Liver (tissue), 3 donors: ENCODE data around the gene NPEPL1.

Experiments used
- EGR1 ChIP-seq, 2 donors: IDR thresholded peaks; 2 replicates each; pipeline ENCODE4 v1.6.1; 2016 to 2018; ENCODE audit warnings: antibody characterized with exemption in 2 of 2, low read depth in 2 of 2
- FOXA1 ChIP-seq: IDR thresholded peaks from 2 replicates; pipeline ENCODE4 v1.6.1; 2016; ENCODE audit warnings: antibody characterized with exemption
- GABPA ChIP-seq, 2 donors: IDR thresholded peaks in 1 of 2; conservative IDR thresholded peaks in 1 of 2; 2 replicates each; pipeline ENCODE4 v1.6.1; 2016; ENCODE audit warnings: antibody characterized with exemption in 2 of 2, mild to moderate bottlenecking in 1 of 2, moderate library complexity in 1 of 2
- HNF4G ChIP-seq: IDR thresholded peaks from 2 replicates; pipeline ENCODE4 v1.6.1; 2016; ENCODE audit warnings: antibody characterized with exemption
- JUND ChIP-seq, 2 donors: IDR thresholded peaks; 2 replicates each; pipeline ENCODE4 v1.6.1; 2016; ENCODE audit warnings: antibody characterized with exemption in 2 of 2
- RAD21 ChIP-seq, 2 donors: IDR thresholded peaks; 2 replicates each; pipeline ENCODE4 v1.6.1; 2016; ENCODE audit warnings: antibody characterized with exemption in 2 of 2, mild to moderate bottlenecking in 2 of 2
- TAF1 ChIP-seq: conservative IDR thresholded peaks from 2 replicates; pipeline ENCODE4 v1.6.1; 2016; ENCODE audit warnings: antibody characterized with exemption, mild to moderate bottlenecking
- YY1 ChIP-seq: IDR thresholded peaks from 2 replicates; pipeline ENCODE4 v1.6.1; 2016; ENCODE audit warnings: antibody characterized with exemption, mild to moderate bottlenecking
- TF ChIP-seq, protein P1 (sequence below): IDR thresholded peaks from 2 replicates; pipeline ENCODE4 v1.6.1; 2016; ENCODE audit warnings: antibody characterized with exemption, mild to moderate bottlenecking
- TF ChIP-seq, protein P2 (sequence below): IDR thresholded peaks from 2 replicates; pipeline ENCODE4 v1.6.1; 2016; ENCODE audit warnings: antibody characterized with exemption
- TF ChIP-seq, protein P3 (sequence below): fragments of 150-350 bp; IDR thresholded peaks from 2 replicates; pipeline ENCODE4 v1.5.1; 2017; ENCODE audit warnings: improper control_type of control experiment, low read depth, low read length; ENCODE audit not compliant: missing input control
- TF ChIP-seq, protein P4 (sequence below): IDR thresholded peaks from 2 replicates; pipeline ENCODE4 v1.6.1; 2016; ENCODE audit warnings: antibody characterized with exemption
- TF ChIP-seq, protein P5 (sequence below): IDR thresholded peaks from 2 replicates; pipeline ENCODE4 v1.6.1; 2016; ENCODE audit warnings: antibody characterized with exemption
- donor health status: healthy.
- donor health status: healthy.

DNA sequence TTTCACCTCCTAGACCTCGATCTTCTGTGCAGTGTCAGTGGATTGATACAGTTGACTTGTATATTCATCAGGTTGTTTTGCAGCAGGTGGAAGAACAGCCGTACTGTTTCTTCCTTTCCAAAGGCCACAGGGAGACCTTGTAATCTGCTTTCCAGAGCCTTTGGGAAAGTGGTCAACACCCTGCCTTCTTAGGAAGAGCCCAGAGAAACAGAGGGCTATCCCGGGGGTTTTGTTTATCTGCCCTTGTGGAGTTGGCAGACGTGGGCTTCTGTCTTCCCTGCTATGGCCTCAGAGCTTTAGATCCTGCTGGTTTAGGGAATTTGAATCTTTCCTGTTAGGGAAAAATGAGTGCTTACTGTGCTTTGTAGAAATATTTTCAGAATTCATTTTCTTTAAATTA lies 21.9 kb upstream of the NPEPL1 start:
- TF ChIP-seq, protein P1, sequence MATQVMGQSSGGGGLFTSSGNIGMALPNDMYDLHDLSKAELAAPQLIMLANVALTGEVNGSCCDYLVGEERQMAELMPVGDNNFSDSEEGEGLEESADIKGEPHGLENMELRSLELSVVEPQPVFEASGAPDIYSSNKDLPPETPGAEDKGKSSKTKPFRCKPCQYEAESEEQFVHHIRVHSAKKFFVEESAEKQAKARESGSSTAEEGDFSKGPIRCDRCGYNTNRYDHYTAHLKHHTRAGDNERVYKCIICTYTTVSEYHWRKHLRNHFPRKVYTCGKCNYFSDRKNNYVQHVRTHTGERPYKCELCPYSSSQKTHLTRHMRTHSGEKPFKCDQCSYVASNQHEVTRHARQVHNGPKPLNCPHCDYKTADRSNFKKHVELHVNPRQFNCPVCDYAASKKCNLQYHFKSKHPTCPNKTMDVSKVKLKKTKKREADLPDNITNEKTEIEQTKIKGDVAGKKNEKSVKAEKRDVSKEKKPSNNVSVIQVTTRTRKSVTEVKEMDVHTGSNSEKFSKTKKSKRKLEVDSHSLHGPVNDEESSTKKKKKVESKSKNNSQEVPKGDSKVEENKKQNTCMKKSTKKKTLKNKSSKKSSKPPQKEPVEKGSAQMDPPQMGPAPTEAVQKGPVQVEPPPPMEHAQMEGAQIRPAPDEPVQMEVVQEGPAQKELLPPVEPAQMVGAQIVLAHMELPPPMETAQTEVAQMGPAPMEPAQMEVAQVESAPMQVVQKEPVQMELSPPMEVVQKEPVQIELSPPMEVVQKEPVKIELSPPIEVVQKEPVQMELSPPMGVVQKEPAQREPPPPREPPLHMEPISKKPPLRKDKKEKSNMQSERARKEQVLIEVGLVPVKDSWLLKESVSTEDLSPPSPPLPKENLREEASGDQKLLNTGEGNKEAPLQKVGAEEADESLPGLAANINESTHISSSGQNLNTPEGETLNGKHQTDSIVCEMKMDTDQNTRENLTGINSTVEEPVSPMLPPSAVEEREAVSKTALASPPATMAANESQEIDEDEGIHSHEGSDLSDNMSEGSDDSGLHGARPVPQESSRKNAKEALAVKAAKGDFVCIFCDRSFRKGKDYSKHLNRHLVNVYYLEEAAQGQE = no peak
- TF ChIP-seq, protein P2, sequence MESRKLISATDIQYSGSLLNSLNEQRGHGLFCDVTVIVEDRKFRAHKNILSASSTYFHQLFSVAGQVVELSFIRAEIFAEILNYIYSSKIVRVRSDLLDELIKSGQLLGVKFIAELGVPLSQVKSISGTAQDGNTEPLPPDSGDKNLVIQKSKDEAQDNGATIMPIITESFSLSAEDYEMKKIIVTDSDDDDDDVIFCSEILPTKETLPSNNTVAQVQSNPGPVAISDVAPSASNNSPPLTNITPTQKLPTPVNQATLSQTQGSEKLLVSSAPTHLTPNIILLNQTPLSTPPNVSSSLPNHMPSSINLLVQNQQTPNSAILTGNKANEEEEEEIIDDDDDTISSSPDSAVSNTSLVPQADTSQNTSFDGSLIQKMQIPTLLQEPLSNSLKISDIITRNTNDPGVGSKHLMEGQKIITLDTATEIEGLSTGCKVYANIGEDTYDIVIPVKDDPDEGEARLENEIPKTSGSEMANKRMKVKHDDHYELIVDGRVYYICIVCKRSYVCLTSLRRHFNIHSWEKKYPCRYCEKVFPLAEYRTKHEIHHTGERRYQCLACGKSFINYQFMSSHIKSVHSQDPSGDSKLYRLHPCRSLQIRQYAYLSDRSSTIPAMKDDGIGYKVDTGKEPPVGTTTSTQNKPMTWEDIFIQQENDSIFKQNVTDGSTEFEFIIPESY = no peak
- TF ChIP-seq, protein P3, sequence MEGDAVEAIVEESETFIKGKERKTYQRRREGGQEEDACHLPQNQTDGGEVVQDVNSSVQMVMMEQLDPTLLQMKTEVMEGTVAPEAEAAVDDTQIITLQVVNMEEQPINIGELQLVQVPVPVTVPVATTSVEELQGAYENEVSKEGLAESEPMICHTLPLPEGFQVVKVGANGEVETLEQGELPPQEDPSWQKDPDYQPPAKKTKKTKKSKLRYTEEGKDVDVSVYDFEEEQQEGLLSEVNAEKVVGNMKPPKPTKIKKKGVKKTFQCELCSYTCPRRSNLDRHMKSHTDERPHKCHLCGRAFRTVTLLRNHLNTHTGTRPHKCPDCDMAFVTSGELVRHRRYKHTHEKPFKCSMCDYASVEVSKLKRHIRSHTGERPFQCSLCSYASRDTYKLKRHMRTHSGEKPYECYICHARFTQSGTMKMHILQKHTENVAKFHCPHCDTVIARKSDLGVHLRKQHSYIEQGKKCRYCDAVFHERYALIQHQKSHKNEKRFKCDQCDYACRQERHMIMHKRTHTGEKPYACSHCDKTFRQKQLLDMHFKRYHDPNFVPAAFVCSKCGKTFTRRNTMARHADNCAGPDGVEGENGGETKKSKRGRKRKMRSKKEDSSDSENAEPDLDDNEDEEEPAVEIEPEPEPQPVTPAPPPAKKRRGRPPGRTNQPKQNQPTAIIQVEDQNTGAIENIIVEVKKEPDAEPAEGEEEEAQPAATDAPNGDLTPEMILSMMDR = no peak
- no peak for TF ChIP-seq YY1
- TF ChIP-seq EGR1 (IDR thresholded peaks at IDR 0.05; ENCODE audit: low read depth in 2 of 2) = no peak
- no peak for TF ChIP-seq HNF4G
- TF ChIP-seq FOXA1 = no peak
- TF ChIP-seq, protein P4, sequence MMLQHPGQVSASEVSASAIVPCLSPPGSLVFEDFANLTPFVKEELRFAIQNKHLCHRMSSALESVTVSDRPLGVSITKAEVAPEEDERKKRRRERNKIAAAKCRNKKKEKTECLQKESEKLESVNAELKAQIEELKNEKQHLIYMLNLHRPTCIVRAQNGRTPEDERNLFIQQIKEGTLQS = no peak
- TF ChIP-seq RAD21 (IDR thresholded peaks at IDR 0.05) = no peak
- TF ChIP-seq JUND (IDR thresholded peaks at IDR 0.05) = no peak
- TF ChIP-seq, protein P5, sequence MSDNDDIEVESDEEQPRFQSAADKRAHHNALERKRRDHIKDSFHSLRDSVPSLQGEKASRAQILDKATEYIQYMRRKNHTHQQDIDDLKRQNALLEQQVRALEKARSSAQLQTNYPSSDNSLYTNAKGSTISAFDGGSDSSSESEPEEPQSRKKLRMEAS = no peak
- no peak for TF ChIP-seq TAF1
- TF ChIP-seq GABPA (IDR thresholded peaks at IDR 0.05 in 1 of 2, conservative IDR thresholded peaks at IDR 0.05 in 1 of 2) = no peak
